HG02623 (cell line): ENCODE data around the gene ADAMTS2.
"Not testable (repeated sequence)": the region's sequence is repeated elsewhere in the genome, so short reads cannot be mapped to it uniquely, and the experiment has no call there.

ENCODE experiments used
- ATAC-seq: cut with Tn5 transposase; IDR thresholded peaks from one replicate; pipeline ENCODE4 v1.9.1; 2021; ENCODE audit warnings: moderate library complexity; ENCODE audit not compliant: unreplicated experiment

Gene ADAMTS2

DNA sequence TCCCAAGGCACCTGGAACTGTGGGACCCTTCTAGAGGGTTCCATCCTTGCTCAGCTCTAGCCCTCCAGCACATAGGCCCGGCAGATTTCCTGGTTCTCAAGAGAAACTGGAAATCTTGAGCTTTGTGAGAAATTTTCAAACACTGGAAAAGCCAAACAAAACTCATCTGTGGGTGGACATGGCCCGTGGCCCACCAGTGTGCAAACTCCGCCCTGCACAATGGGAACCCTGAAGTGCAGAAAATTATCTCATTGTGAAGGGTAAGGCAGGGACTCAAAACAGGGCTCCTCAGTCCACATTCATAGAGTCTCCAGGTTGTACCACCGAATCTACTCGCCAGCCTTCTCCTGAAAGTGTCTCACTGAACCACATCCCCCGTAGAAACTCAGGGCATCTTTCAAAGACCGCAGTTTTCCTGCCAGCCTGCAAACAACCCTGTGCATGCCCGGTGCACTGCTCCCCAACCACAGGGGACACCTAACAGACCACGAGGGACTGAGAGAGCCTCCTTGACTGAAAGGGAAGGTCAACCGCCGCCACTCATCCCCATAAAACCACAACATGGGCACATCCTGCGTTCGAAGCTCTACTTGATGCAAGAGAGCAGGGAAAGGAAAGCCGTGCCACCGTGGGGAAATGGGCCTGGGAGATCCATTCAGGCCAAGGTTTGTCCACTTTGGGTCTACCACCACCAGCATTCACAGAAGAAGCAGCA, 18.1 kb downstream of the ADAMTS2 start:
- no peak for ATAC-seq

DNA sequence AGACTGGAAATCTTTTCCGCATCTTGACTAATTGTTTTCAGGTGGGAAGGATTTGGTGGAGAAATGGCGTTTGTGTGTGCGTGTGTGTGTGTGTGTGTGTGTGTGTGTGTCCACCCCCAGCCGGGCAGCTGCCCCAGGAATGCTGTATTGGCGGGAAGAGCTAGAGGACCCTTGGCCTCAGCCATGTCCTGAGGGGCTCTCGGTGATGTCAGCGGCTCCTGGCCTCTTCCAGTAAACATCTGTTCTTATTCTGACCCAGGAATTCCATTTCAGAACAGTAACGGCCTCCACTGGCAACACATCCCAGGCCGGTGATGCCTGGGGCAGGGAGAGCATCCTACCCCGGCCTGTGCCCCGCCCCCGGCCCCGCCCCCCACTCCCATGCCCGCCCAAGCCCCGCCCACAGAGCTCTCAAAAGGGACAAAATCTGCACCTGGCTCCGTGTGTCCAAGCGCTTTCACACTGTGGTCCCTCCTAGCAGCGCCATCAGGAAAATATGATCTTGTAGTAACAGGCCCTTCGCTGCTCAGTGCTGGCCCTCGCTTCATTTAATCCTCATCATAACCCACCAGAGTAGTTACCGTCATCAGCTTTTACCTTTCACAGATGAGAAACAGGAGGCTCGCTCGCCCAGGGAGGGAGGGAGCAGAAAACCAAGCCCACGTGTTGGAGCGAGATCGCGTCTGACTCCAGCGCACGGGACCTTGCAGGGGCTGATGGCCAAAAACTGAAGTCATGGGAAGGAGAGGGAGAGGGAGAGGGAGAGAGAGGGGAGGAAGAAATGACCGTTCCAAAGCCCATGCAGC, 18.9 kb downstream of the ADAMTS2 start:
- no peak for ATAC-seq

DNA sequence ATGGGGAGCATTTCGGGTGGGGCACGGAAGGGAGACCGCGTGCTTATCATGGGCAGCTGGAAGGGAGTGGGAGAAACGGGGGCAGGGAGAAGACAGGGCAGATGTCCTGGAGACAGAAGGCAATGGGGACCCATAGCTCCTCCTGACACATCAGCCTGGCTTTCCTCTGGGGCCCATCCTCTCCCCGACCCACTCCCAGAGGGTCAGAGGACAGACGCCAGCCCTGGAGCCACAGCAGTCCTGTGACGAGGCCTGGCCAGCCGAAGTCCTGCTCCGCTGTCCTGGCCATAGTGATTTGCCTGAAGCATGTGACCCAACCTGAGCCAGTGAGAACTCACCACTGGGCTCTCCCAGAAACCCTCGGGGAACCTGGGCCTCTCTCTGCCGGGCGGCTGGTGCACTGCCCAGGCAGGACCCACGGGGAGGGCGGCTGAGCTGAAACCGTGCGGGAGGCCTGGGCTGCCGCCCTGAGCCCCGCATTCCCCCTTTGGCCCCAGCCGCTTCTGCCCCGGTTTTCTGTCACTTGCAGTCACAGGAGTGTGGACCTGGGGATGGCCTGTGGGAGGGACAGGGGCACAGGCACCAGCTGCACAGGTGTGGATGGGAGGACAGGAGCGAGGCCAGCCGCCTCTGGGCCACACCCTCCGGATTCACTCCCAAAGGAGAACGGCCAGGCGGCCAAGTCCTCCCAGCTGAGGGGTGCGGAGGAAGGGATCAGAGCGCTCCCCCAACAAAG, 19.8 kb downstream of the ADAMTS2 start:
- no peak for ATAC-seq

DNA sequence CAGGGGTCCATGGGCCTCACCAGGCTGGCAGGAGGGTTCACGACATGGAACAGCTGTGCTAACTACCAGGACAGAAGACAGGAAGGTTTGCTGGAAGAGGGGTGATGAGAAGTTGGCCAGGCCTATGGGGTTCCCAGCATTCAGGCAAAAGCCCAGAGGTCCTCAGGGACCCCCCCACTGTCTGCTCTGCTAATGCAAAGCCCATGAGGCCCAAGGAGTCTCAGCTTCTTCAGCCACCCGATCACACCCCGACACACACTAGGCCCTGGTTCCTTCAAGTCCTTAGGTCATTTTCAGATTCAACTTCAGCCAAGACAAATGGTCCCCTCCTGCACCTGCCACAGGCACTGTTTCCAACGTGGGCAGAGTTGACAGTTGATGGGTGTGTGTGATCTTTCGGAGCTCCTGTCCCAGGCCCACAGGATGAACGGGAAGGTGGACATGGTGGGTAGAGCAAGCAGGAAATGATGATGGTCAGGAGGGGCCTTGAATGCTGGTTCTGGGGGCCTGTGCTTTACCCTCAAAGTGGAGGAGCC, 20.4 kb downstream of the ADAMTS2 start:
- ATAC-seq = no peak

DNA sequence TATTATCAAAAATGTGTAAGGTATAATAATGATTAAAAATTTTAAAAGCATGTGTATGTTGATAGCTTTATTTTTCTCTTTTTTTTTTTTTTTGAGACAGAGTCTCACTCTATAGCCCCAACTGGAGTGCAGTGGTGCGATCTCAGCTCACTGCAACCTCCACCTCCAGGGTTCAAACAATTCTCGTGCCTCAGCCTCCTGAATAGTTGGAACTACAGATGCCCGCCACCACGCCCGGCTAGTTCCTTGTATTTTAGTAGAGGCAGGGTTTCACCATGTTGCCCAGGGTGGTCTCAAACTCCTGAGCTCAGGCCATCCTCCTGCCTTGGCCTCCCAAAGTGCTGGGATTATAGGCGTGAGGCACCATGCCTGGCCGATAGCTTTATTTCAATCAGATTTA, 20.9 kb downstream of the ADAMTS2 start:
- ATAC-seq = not testable (repeated sequence)

DNA sequence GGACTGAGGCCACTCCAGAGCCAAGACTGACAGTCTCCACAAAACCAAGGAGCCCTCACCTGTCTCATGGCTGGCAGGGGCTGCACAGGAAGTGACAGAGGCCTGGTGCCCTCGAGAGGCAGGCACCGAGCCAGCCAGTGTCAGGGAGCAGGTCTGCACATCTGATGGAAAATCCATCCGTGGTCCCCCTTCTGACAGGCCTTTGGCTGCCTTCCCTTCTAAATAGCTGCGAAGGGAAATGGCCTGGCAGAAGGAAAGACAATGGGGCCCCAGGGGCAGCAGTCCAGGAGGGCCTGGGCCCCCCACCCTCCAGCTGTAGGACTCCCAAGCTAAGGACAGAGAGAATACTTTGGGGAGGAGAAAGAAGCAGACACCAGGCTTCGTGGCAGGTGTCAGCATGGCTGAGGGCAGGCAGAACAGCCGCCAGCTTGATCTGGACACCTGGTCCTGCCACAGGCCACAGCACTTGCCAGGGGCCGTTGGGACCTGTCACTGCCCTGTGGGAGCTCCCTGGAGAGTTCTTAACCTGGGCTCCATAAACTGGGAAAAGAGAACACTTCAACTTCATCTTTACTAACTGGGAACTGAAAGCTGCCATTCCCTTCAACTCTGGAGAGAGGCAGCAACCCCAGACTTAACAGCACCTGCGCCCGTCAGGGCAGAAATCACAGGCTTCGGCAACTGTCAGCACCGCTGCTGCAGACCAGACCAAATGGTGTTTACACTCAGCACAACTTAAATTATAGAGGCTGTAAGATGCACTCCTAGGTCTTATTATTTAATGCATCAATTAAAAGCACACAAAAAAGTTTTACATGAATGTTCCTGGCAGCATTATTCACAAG, 22.0 kb downstream of the ADAMTS2 start:
- no peak for ATAC-seq

DNA sequence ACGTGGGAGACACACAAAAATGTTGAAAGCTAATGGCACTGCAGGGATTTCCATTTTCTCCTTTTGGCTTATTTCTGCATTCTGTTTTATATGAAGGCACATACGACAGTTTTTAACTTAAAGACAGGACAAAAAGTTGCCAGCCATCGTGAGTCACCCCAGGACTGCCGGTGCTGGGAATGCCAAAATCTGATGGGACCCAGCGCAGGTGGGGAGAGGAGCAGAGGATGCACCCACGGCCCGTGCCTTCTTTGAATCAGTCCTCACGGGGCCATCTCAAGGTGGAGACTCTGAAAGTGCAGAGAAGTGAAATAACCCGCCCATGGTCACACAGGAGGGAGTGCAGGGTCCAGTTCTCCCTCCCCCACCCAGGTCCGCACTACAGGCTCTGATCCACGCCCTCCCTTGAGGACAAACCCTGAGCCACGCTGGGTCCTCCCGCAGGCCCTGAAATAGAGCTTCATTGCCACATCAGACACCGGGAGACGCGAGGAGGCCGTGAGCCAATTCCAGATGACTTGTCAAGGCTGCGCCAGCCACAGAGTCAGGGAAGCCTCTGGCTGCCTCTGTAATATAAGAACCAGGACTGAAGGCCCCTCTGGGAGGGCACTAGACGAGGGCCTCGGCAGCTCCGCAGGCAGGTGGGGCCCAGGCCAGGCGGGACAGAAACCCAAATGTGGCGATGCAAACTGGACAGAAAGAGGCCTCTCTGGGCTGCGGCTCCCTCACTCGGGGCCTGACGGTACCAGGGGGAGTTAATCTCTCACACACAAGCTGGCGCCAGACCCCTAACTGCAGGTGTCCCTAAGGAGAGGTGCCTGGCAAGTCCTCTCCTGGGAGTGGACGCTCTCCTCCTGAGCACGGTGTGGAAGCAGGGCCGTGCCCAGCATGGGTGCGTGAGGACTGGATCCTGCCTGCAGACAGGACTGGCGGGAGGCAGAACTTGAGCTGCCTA, 22.9 kb downstream of the ADAMTS2 start:
- no peak for ATAC-seq

DNA sequence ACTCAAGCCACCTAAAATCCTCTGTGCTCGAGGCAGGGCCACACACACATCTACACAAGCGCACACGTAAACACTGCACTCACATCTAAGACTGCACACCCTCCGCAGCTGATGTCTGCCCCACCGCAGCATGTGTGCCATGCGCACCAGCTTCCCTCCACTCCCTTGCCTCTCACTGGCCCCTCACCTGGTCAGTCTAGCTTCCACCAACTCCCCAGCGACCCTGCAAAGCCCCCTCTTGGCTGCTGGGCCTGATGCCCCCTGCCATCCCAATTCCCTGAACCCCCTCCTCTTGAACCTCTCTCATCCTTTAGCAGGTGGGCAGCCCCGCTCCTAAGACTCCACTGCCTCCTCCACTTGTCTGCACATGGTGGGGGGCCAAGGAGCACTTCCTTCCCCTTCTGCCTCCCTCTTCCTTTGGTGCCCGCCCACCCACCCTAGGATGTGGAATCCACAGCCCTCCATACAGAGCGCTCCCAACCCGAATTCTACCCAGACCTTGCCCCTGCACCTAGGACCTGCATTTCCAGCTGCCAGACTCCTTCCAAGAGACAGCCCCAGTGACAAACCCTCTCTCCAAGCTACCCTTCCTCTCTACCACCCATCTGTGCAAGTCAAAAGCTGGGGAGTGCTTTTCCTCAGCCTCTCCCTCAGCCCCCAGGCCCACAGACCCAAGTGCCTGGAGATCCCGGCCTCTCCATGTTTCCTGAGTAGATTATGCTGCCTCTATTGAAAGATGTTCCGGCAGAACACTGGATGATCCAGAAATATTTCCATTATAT, 23.9 kb downstream of the ADAMTS2 start:
- no peak for ATAC-seq

DNA sequence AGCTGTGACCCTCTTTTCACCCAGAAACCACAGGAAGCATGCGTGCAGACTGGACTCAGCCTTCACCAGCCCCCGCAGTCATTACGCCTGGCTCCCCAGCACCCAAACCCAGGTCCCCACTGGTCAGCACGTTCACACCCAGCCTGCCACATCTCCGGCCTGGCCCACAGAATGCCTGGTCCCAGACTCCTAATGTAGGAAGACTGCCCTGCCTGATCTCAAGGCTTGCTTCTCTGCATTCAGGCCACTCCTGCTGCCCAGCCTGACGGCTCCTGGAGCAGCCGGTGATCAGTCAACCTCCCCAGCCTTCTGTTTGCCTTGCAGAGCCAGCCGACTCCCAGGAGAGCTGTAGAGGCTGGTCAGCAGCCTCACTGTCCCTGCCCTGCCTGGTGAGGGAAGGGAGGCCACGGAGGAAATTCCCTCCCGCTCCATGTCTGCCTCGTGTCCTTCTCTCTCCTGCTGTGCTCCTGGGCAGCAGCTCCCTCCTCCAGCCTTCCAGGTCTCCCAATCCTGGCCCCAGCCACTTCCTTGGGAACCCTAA, 25.4 kb downstream of the ADAMTS2 start:
- no peak for ATAC-seq

DNA sequence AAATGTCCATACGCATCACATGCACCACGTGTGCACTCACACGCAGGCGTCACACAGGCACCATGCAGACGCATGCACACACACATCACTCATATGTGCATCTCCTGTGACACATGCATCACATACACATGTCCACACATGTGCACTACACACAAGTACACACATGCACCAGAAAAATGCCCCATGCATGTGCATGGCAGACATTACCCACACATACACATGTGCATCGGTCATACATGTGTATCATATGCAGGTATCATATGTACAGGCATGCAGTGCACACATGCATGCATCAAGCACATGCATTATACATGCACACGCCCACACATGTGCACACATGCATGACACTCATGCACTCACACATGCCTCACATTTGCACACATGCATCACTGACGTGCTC, 26.1 kb downstream of the ADAMTS2 start:
- ATAC-seq = no peak

DNA sequence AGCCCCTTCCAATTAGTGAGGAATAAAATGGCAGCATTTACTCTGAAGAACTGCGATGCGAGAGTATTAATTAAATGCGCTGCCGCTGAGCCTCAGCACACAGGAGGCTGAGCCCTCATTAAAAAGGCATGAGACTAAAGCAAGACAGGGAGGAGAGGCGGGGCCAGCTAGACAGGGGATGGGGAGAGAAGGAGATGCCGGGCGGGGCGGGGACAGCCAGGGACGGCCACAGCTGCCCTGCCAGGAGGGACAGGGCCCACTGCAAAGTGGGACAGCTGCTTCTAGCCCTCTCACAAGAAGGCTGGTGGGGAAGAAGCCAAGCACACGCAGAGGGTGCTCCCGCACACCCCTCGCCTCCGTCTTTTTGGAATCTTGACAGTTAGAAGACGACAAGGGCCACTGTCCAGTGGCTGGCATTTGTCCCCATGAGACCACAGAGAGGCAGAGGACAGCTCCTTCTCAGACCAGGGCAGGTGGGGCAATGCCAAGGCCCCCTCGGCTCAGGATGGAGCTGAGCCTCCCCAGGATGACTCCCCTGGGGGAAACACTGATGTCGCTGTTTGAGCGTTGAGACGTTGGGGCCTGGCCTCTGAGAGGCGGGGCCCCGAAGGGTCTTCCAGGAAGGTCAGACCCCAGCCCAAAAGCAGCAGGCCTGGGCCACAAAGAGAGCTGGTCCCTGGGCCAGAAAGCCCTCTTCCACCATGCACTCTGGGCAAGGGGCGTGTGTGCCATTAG, 26.9 kb downstream of the ADAMTS2 start:
- ATAC-seq = no peak

DNA sequence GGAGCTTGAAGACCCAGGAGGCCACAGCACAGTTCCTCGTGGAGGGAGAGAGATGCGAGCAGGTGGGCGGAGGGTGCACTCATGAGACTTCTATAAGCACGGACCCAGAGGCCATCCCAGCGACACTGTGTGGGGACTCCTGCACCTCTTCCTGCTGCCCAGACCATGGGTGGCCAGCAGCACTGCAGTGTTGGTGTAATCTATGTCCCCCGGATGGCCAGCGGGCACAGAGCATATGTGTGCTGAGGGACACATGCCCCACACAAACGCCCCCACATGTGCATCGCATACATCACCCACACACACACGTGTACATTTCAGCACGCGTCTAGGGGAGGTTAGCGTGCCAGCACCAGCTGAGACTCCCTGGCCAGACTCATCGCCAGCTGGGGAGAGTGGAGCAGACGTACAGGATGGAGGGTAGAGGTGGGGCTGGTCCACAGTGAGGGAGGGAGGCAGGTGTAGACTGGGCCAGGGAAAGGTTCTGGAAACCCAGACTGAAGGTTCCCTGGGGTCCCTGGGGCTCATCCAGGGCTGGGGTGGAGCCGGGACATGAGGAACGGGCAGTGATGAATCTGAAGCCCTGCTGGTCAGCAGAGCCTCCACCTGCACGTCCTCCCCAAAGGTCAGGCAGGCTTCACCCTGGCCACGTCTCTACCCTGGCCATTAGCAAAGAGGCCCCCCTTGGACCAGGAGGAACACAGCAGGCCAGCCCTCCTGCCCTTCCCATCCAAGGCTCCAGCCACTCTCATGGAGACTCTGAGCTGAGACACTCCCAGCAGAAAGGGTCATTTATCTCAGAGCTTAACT, 27.6 kb downstream of the ADAMTS2 start:
- ATAC-seq = no peak

DNA sequence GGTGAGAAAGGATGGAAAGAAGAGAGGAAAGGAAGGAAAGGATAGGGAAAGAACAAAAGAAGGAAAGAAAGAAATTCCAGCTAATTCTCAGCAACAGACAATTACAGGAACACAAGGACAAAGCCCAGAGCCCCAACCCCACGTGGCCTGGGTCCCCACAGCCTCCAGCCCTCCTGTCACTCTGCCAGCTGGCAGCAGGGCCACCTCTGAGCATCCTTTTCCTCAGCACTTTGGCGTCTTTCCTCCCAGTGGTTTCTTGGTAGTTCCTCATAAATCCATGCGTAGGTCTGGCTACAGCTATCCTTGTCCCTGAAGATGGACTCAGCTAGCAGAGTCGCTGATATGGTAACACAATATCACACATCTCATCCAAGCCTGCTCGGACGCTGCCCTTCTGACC, 28.3 kb downstream of the ADAMTS2 start:
- no peak for ATAC-seq

DNA sequence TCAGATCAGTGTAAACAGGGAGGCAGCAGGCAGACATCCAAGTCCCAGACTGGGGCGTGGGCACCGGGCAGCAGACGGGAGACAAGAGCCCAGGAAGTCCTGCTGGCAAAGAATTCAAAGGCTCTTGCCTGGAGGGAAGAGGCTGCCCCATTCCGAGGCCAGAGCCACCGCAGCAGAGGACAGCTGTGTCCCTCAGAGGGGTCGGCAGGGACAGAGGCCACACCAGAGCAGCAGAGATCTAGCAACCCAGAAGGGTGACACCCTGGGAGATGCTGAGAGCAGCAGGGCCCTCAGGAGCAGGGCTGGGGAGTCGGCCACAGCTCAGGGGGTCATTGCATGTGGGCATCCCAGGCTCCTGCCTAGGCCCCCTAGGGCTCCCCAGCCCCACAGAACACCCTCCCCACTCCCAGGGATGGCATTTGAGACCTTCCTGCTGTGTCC, 29.1 kb downstream of the ADAMTS2 start:
- ATAC-seq = no peak

DNA sequence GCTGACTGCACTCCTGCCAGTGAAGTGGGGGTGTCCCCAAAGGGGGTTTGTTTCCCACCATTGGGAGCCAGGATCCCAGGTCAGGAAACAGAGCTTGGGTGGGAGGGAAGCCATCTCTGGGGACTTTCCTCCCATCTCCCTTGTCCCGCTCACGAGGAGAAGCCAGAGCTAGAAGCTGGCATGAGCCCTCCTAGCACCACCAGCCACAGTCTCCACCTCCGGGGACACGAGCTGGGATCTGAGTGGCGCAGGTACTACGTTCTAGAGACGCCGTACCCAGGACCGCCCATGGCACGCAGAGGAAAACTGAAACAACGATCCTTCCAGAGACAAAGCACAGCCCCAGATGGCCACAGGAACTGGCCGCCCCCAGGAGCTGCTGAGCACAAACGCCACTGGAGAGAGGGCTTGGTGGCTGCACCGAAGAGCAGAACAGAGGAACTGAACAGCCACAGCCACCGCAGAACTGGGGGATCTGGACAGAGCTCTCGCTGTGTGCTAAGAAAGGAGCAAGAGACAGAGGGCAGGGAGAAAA, 29.8 kb downstream of the ADAMTS2 start:
- ATAC-seq = no peak

DNA sequence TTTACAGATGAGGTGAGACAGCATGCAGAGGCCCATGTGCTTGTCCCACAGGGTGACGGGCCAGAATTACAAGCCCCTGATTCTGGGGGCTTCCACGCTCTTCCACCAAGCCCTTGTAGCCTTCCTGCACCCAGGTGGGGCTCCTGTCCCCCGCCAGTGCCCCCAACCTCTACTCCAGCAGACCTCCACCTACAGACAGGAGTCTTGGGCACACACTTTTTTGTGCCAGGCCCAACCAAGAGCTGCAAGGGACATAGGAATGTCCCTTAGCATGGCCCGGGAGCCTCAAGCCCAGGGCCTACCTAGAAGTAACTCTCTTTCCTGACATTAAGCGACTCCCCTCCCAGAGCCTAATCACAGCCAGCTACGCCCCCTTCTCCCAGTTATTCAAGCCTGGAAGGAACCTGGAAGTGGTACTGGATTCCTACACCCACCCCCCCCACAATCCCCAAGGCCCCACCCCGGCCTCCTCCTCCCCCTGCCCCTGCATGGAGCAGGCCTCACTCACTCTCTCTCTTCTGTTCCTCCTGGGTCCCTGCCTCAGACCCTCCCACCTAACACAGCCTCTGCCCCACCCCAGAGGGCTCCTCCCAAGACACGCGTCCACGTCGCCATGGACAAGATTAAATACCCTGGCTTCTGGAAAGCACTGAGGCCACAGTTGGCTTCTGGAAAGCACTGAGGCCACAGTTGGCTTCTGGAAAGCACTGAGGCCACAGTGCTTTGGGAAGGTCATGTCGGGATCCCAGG, 30.5 kb downstream of the ADAMTS2 start:
- no peak for ATAC-seq
